ENCODE measurements around the gene NAMPT. TPM values are rescaled to one million over a fixed set of nuclear protein-coding genes. Genes with fewer than 3 reads are reported as not detected.
A peak's percentile ranks its signal among the peaks of the same experiment; 100 is the strongest.
"Not testable (repeated sequence)": the region's sequence is repeated elsewhere in the genome, so short reads cannot be mapped to it uniquely, and the experiment has no call there.

NAMPT gene
- 286 TPM for total RNA-seq

DNA sequence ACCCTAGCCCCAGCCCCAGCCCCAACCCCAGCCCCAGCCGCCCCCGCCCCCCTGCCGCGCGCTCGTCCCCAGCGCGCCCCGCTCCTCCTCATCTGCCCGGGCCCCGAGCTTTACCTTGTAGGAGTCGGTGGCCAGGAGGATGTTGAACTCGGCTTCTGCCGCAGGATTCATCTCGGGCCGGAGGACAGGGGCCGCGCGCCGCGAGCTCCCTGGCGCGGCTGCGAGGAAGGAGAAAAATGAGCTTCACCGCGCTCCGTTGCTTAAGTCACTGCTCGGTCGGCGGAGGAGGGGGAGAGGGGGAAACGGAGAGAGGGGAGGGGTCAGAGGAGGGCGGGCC is at the start of gene NAMPT:
Gene NAMPT (minus strand): TSS at position 270 of the 337 bp plus-strand sequence. CDS start 99 bp downstream, at position 171.
- no peak for DNase-seq (ENCODE audit: low spot score)
- no peak for ATAC-seq
- intact Hi-C loops (cut with DNase I), result no loop called here

DNA sequence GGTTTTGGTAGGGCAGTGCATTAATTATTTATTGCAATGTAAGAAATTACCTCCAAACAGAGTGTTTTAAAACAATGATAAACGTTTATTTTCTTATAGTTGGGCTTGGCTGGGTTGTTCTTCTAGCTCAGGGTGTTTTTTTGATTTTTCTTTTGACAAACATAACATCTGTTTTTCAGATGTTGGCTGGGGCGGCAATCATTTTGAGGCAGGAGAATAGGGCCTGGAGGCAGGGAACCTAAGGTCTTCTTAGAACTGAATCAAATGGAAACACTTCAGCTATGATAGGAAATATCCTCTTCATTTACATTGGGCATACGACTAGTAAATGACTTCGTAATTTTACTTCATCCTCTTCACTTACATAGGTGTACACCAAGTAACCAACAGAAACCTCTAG is 47.4 kb upstream of the NAMPT start:
- intact Hi-C loops (cut with DNase I), result no loop called here
- DNase-seq (ENCODE audit: low spot score) (no peak), ATAC-seq (no peak)

GRCh38 chr7:106331441-106332175 is 46.8 kb upstream of the NAMPT start:
- ATAC-seq (no peak), DNase-seq (ENCODE audit: low spot score) (no peak)
- intact Hi-C loops (cut with DNase I), result no loop called here

DNA sequence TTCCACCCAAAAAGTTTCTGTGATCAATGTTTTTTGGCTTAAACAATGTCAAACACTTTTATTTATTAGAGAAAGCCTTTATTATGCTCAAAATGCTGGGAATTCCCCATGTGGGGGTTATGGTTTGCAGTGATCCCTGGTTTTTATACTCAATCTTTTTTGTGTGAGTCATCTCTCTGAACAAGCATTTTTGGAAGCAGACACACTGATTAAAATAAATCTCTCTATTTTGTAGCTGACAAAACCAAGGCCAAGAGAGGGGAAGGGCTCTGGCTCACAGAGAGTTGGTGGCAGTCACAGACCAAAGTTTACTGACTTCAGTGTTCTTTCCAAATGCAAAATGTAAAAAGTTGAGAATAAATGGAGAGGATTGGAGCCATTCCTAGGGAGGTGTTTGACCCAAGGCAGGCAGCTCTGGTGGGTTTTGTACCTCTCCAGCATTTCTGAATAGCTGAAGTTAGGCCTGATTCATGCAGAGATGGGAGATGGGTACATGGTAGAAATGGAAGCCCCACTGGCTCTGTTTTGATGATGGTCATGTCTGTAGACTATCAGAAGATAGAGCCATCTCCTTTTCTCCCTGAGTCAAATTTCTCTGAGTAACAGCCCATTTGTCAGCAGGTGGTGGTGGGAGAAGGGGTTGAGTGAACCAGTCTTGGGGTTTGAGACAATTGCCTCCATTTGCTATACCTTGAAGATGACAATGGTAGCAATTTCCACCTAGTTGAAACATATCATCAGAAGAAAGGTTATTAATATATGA is 45.4 kb upstream of the NAMPT start:
- no peak for DNase-seq (ENCODE audit: low spot score)
- peak; percentile 49 for ATAC-seq
- intact Hi-C loops (cut with DNase I), result no loop called here

GRCh38 chr7:106329408-106329807 is 44.6 kb upstream of the NAMPT start:
- ATAC-seq (no peak), DNase-seq (ENCODE audit: low spot score) (no peak)
- intact Hi-C loops (cut with DNase I), result no loop called here

- DNase-seq (ENCODE audit: low spot score) (no peak), ATAC-seq (no peak)
- intact Hi-C loops (cut with DNase I), result no loop called here
Measured at GRCh38 chr7:106327538-106328481, 43.0 kb upstream of the NAMPT start.

DNA sequence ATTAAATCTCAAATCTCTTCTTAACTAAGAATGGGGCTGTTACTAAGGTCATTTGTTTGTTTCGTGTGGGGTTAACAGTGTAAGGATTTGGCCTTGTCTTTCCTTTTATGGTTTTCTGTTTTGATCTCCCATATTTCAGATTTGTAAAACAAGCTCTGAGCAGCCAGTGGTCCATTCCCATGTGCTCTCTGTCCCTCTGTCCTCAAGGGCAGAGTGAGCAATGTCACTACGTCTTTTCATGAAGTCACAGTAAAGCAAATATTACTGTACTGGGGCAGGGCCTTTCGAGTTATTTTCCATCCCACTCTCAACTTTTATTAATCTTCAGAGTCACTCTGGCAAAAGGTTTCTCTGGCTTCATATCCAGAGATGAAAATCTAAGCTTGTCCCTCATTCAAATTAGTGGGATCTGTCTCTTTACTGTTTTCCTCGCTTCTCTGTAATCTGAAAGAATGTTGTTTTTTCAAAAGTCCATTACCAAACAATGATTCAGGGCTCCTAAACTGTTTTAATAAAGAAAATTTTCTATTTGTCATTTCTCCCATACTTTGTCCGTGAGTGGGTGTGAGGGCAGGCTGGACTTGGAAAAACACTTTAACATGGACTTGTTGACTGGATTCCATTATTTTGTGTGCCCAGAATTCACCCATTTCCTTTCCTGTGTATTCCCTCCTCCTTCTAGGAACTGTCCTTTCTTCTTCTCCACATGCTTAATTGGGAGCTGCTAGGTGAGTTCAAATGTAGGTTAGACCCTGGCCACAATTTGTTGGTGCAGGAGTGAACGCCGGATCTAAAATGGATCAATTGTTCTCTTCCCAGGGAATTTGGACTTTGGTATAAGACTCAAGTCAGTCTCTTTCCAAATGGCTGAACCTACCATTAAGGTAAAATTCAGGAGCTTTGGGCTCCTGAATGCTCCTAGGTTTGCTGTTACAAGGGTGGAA is 42.1 kb upstream of the NAMPT start:
- no peak for ATAC-seq
- intact Hi-C loops (cut with DNase I), result no loop called here
- no peak for DNase-seq (ENCODE audit: low spot score)

GRCh38 chr7:106324509-106324908 is 39.7 kb upstream of the NAMPT start:
- intact Hi-C loops (cut with DNase I); ATAC-seq; DNase-seq (ENCODE audit: low spot score): not testable (repeated sequence)

GRCh38 chr7:106320254-106320770 is 35.5 kb upstream of the NAMPT start:
- DNase-seq (ENCODE audit: low spot score); intact Hi-C loops (cut with DNase I); ATAC-seq: not testable (repeated sequence)

- intact Hi-C loops (cut with DNase I), result no loop called here
- ATAC-seq (no peak), DNase-seq (ENCODE audit: low spot score) (no peak)
Measured at GRCh38 chr7:106318482-106318881, 33.7 kb upstream of the NAMPT start.

GRCh38 chr7:106317971-106318370 is 33.2 kb upstream of the NAMPT start:
- intact Hi-C loops (cut with DNase I), result no loop called here
- ATAC-seq (no peak), DNase-seq (ENCODE audit: low spot score) (no peak)

- ATAC-seq (no peak), DNase-seq (ENCODE audit: low spot score) (no peak)
- intact Hi-C loops (cut with DNase I), result no loop called here
Measured at GRCh38 chr7:106316947-106317346, 32.2 kb upstream of the NAMPT start.

DNA sequence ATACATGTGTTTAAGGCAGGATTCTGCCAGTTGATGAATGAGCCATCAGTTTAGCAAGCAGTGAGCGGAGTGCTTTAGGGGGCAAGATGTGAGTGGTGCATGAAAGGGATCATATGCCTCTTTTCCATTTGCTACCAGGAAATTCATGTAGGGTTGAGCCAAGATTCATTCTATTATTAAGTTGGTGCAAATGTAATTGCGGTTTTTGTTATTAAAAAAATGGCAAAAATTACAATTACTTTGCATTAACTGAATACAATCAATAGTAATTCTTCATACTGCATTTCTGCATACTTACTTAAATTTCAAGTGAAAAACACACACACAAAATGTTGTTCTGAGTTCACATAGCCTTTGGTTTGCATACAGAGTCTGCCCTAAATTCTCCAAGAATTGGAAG is 30.1 kb upstream of the NAMPT start:
- no peak for DNase-seq (ENCODE audit: low spot score)
- no peak for ATAC-seq
- intact Hi-C loops (cut with DNase I), result no loop called here

- intact Hi-C loops (cut with DNase I), result no loop called here
- DNase-seq (ENCODE audit: low spot score), result no peak
- ATAC-seq, result peak; percentile 52
Measured at GRCh38 chr7:106313966-106314365, 29.2 kb upstream of the NAMPT start.

DNA sequence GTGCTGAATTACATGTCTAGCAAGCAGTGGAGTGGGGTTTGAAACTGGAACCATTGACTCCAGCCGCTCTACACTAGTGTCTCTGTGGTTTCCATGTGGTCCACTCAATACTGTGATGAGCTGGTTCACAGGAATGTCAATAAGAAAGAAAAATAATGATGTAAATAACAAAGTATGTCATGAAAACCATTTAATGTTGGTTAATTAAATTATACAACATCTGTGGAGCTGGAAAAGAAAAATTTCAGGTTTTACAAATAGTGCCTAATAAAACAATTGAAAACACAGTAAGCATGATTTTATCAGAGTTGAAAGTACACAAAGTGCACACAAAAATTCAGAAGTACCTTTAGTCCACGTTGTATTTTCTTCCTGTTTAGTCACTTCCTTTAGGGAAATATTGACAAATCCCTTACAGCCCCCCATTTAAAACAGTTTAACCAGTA is 28.7 kb upstream of the NAMPT start:
- DNase-seq (ENCODE audit: low spot score), result no peak
- intact Hi-C loops (cut with DNase I), result no loop called here
- no peak for ATAC-seq

DNA sequence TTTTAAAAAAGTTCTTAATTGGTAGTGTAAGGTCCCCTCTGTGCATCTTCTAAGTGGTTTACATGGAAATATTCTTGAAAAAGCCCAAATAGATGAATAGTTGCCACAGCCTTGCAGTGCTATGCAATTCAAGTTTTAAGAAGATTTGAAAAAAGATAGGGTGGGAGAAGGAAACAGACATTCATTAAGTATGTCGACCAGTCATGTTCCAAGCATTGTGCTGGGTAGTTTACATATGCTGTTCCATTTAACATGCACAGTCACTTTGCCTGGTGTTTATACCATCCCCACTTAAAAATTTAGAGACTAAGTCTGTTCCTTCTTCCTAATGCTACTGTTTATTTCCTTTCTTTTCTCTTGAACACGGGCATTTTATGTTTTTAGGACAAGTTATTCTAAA is 28.1 kb upstream of the NAMPT start:
- no peak for DNase-seq (ENCODE audit: low spot score)
- no peak for ATAC-seq
- intact Hi-C loops (cut with DNase I), result no loop called here

DNA sequence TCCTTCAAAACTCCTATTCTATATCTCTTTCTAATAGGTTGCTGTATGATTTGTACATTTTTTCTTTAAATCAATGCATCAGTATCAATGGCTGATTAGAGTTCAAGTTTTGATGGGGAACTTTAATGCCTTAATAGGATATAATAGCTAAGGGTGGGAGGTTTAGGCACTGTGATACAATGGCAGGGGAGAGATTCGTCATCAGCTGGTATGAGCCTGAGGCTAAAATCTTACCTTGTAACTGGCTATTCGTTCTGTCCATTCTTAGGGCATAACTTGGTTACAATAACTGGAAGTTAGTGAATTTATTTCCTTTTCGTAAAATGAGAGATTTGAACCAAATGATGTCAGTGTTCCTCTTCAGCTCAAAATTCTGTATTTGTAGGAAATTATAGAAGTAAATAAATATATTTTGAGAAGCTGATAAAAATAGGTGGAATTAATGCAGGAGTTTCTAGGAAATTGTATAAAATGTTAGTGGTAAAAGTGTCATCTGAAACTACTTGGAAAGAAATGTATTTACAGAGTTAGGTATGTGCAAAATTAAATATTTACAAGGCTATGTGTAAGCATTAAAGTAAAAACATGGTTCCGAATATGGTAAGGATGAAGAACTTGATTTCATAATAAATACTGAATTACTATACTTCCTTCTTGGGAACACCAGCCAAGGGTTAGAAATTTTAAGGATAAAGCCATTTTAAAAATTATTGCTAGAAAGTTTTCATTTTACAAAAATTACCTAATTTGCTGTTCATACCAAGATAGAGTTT is 27.5 kb upstream of the NAMPT start:
- no peak for DNase-seq (ENCODE audit: low spot score)
- intact Hi-C loops (cut with DNase I), result no loop called here
- no peak for ATAC-seq

DNA sequence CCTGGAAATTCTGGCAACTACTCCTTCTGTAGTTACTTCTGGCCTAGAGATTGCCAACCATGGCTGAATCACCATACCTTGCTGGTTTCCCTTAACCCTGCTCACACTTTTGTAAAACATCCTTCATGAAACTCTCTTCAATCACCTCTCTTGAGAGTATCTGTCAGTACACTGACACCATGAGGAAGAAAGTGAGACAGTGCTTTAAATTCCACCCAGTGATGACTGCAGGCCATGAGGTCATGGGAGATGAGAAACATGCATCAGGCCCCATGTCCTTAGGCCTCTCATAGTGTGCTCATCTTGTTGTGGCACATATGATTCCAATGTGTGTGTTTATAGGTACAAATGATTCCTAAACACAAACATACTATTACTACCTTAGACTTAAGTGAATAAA is 24.6 kb upstream of the NAMPT start:
- intact Hi-C loops (cut with DNase I), result no loop called here
- ATAC-seq, result no peak

More for the DNA sequence above, 24.6 kb upstream of the NAMPT start:
- no peak for DNase-seq (ENCODE audit: low spot score)
